ENCODE results near the gene TMEM63A. TPM values are rescaled to one million over a fixed set of nuclear protein-coding genes. Genes with fewer than 3 reads are reported as not detected.

TMEM63A gene
- total and polyA plus RNA-seq, 2 donors (not counting 3 experiments of a cell fraction or from before 2014, with no cell fraction given) = 28.7 to 41.4 TPM

GRCh38 chr1:225911191-225912130, 29.3 kb upstream of the TMEM63A start:
- Histone ChIP-seq H3K4me2 (ENCODE audit: insufficient read depth, low read length) (no peak overlapping the region), H3K27ac (ENCODE audit: insufficient read depth, low read depth, low read length) (no peak overlapping the region), H3K4me1 (ENCODE audit: control insufficient read depth, extremely low read depth, insufficient read depth, low read length) (no peaks in the 10 kb centered on the region), H2AFZ (ENCODE audit: low read depth, low read length) (peak overlapping the region; percentile 33), H3K9me3 (replicated peaks; ENCODE audit: control insufficient read depth, insufficient read depth, low read length) (no peaks in the 10 kb centered on the region), H3K4me3 (replicated peaks in 1 of 3; ENCODE audit: insufficient read depth in 1 of 3, low read depth in 1 of 3, low read length in 3 of 3) (no peak overlapping the region), H3K27me3 (ENCODE audit: control insufficient read depth in 2 of 2, insufficient read depth in 2 of 2, low read length in 2 of 2) (no peaks in the 10 kb centered on the region), H3K79me2 (ENCODE audit: control insufficient read depth, insufficient read depth, low read length) (no peaks in the 10 kb centered on the region), H4K20me1 (replicated peaks; ENCODE audit: control insufficient read depth, extremely low read depth, insufficient read depth, low read length) (no peaks in the 10 kb centered on the region), H3K9ac (replicated peaks; ENCODE audit: extremely low read depth, insufficient read depth, low read length) (no peak overlapping the region), H3K36me3 (ENCODE audit: control insufficient read depth in 2 of 2, extremely low read depth in 1 of 2, insufficient read depth in 2 of 2, low read length in 2 of 2) (peaks cover 0 to 4% of the 10 kb centered on the region in 2 experiments), H3K9me1 (replicated peaks; ENCODE audit: control insufficient read depth, extremely low read depth, insufficient read depth, low read length) (no peaks in the 10 kb centered on the region)
- FAIRE-seq = no peak
- dilution Hi-C loops (cut with MboI; ENCODE audit: extremely low pct_ligation_motif_present, low sequenced_read_pairs) (no loop called here), intact Hi-C loops (cut with micrococcal nuclease) (loop anchor here (1.0 to 5.0 kb wide), 8 partner anchors 29 to 436 kb away; partner anchors contain the start of genes EPHX1, SRP9 and TMEM63A)
- TF ChIP-seq POLR2A (IDR thresholded peaks at IDR 0.05; ENCODE audit: low read depth, low read length) (no peak), CTCF (IDR thresholded peaks at IDR 0.05; ENCODE audit: extremely low read depth in 1 of 2, insufficient read depth in 1 of 2, low read depth in 1 of 2, low read length in 2 of 2) (peak; percentile 88 to 90)
- BruUV-seq (replicated peaks) = no TSS peak
- POLR2A ChIA-PET = no interaction called here
- CTCF ChIA-PET = interaction anchor here (0.6 to 7.1 kb wide), 38 partner anchors 9 to 593 kb away, joined by 3 to 82 read pairs (median 5); partner anchors contain the start of genes EPHX1, LEFTY1, PYCR2 and SRP9
- peak; percentile 47 for DNase-seq (ENCODE audit: low read depth, low spot score)

GRCh38 chr1:225909477-225909876, 27.3 kb upstream of the TMEM63A start:
- ChIA-PET CTCF (interaction anchor here (3.6 to 7.1 kb wide), 2 partner anchors 28 to 433 kb away, joined by 40 to 82 read pairs; partner anchors contain the start of gene TMEM63A), POLR2A (no interaction called here)
- Histone ChIP-seq H3K4me3 (replicated peaks in 1 of 3; ENCODE audit: insufficient read depth in 1 of 3, low read depth in 1 of 3, low read length in 3 of 3) (no peak overlapping the region), H3K79me2 (ENCODE audit: control insufficient read depth, insufficient read depth, low read length) (no peaks in the 10 kb centered on the region), H2AFZ (ENCODE audit: low read depth, low read length) (no peak overlapping the region), H3K4me1 (ENCODE audit: control insufficient read depth, extremely low read depth, insufficient read depth, low read length) (no peaks in the 10 kb centered on the region), H3K9me3 (replicated peaks; ENCODE audit: control insufficient read depth, insufficient read depth, low read length) (no peaks in the 10 kb centered on the region), H4K20me1 (replicated peaks; ENCODE audit: control insufficient read depth, extremely low read depth, insufficient read depth, low read length) (no peaks in the 10 kb centered on the region), H3K27me3 (ENCODE audit: control insufficient read depth in 2 of 2, insufficient read depth in 2 of 2, low read length in 2 of 2) (no peaks in the 10 kb centered on the region), H3K9ac (replicated peaks; ENCODE audit: extremely low read depth, insufficient read depth, low read length) (no peak overlapping the region), H3K27ac (ENCODE audit: insufficient read depth, low read depth, low read length) (no peak overlapping the region), H3K36me3 (ENCODE audit: control insufficient read depth in 2 of 2, extremely low read depth in 1 of 2, insufficient read depth in 2 of 2, low read length in 2 of 2) (peaks cover 0 to 2% of the 10 kb centered on the region in 2 experiments), H3K4me2 (ENCODE audit: insufficient read depth, low read length) (no peak overlapping the region), H3K9me1 (replicated peaks; ENCODE audit: control insufficient read depth, extremely low read depth, insufficient read depth, low read length) (no peaks in the 10 kb centered on the region)
- TF ChIP-seq MAX (IDR thresholded peaks at IDR 0.05; ENCODE audit: insufficient read depth, insufficient read length) (no peak), FOS (IDR thresholded peaks at IDR 0.05; ENCODE audit: borderline replicate concordance, insufficient read depth, low read length) (no peak), CTCF (IDR thresholded peaks at IDR 0.05; ENCODE audit: extremely low read depth in 1 of 2, insufficient read depth in 1 of 2, low read depth in 1 of 2, low read length in 2 of 2) (no peak), MYC (IDR thresholded peaks at IDR 0.05; ENCODE audit: low read depth, low read length) (no peak), POLR2AphosphoS5 (IDR thresholded peaks at IDR 0.05; ENCODE audit: insufficient read depth, low read depth, low read length) (no peak), JUN (IDR thresholded peaks at IDR 0.05; ENCODE audit: borderline replicate concordance, insufficient read depth, insufficient read length, low read depth) (no peak), EZH2 (IDR thresholded peaks at IDR 0.05; ENCODE audit: borderline replicate concordance, low read depth, low read length, severe bottlenecking) (no peak), GATA2 (IDR thresholded peaks at IDR 0.05; ENCODE audit: insufficient read depth, insufficient read length, low read depth, low read length) (no peak), POLR2A (IDR thresholded peaks at IDR 0.05; ENCODE audit: low read depth, low read length) (no peak)
- dilution Hi-C loops (cut with MboI; ENCODE audit: extremely low pct_ligation_motif_present, low sequenced_read_pairs) = no loop called here
- BruUV-seq (replicated peaks) = no TSS peak
- no peak for DNase-seq (ENCODE audit: low read depth, low spot score)
- intact Hi-C loops (cut with micrococcal nuclease) = no loop called here
- FAIRE-seq = no peak

Data from endothelial cell of umbilical vein (primary cell).